ENCODE measurements around the gene EML5. TPM values are rescaled to one million over a fixed set of nuclear protein-coding genes. Genes with fewer than 3 reads are reported as not detected.

The EML5 gene
- polyA plus RNA-seq, 2 donors, result 0.31 to 0.41 TPM

DNA sequence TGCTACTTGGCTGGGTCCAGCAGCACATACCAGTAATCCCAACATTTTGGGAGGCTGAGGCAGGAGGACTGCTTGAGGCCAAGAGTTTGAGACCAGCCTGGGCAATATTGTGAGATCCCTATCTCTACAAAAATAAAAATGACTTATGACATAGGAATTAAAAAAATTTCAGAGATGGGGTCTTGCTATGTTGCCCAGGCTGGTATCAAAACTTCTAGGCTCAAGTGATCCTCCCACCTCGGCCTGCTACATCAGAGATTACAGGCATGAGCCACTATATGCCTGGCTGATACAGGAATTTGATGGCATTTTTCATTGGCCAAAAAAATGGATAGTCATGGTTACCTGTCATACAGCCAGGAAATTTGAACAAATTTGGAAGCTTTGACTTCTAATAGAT is 175.3 kb downstream of the EML5 start:
- H3K27me3 ChIP-seq (ENCODE audit: control insufficient read depth in 1 of 2, insufficient read depth in 2 of 2, low read length in 2 of 2), result no peaks in the 10 kb centered on the region
- no peak overlapping the region for H3K27ac ChIP-seq (ENCODE audit: low read depth in 2 of 2, low read length in 1 of 2)
- H3K4me3 ChIP-seq (ENCODE audit: low read depth in 1 of 2, low read length in 2 of 2), result no peak overlapping the region
- H3K9me3 ChIP-seq (ENCODE audit: control insufficient read depth in 2 of 2, insufficient read depth in 1 of 2, low read depth in 1 of 2, low read length in 1 of 2), result no peaks in the 10 kb centered on the region
- H3K4me1 ChIP-seq (ENCODE audit: control insufficient read depth in 2 of 2, insufficient read depth in 2 of 2, low read length in 1 of 2), result no peaks in the 10 kb centered on the region
- peaks cover 0 to 3% of the 10 kb centered on the region in 2 donors for H3K36me3 ChIP-seq (ENCODE audit: control insufficient read depth in 2 of 2, insufficient read depth in 2 of 2, low read length in 1 of 2)
- 76 to 78% methylated on average over 1 of the region's 1 CpG for WGBS, 2 donors

DNA sequence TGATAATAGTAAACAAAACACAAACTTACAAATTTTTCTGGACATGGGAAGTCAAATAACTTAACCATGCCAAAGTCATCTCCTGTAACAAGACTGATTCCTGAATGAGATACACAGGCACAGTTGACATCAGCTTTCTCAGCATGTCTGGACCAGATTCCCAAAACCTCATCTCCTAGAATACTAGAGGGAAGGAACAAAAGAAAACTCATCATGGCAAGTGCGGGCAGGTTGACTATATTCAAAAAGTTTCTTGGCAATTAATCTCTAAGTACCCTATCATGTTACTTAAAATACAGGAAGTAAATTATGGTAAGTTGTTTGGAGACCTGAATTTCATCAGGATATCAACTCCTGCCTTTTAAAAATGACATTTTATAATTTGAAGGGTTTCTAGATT is 176.1 kb downstream of the EML5 start:
- H3K27me3 ChIP-seq (ENCODE audit: control insufficient read depth in 1 of 2, insufficient read depth in 2 of 2, low read length in 2 of 2), result no peaks in the 10 kb centered on the region
- 55 to 83% methylated on average over 1 of the region's 1 CpG for WGBS, 2 donors
- no peak overlapping the region for H3K4me3 ChIP-seq (ENCODE audit: low read depth in 1 of 2, low read length in 2 of 2)
- no peaks in the 10 kb centered on the region for H3K9me3 ChIP-seq (ENCODE audit: control insufficient read depth in 2 of 2, insufficient read depth in 1 of 2, low read depth in 1 of 2, low read length in 1 of 2)
- no peak overlapping the region for H3K27ac ChIP-seq (ENCODE audit: low read depth in 2 of 2, low read length in 1 of 2)
- no peaks in the 10 kb centered on the region for H3K4me1 ChIP-seq (ENCODE audit: control insufficient read depth in 2 of 2, insufficient read depth in 2 of 2, low read length in 1 of 2)
- H3K36me3 ChIP-seq (ENCODE audit: control insufficient read depth in 2 of 2, insufficient read depth in 2 of 2, low read length in 1 of 2), result peaks cover 0 to 3% of the 10 kb centered on the region in 2 donors

DNA sequence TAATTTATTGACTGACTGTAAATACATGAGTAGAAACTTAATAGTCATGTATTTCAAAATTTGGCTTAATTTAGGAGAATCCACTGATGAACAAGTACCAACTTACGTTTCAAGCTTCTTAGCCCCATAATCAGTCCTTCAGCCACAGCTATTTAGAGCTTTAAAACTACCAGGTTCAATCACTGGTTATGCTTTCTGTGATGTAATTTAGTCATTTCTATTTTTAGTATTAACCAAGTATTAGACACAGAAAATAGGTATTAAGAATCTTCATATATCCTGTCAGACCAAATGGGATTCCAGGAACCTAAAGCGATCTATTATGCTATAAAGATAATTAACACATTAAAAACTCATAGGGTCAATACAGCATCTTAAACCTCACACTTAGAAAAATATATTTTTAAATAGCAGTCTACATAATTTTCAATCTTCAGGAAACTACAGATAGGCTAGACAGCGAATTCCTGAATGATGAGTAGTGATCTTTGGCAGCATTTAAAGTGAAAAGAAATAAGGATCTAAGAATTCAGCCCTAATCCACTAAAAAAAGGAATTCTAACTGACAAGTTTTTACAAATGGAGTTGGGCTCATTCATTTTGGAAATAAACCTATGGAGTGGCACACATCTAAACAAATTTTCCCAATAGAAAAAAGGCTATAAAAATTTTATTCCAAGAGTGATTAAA is 178.4 kb downstream of the EML5 start:
- Histone ChIP-seq H3K4me1 (ENCODE audit: control insufficient read depth in 2 of 2, insufficient read depth in 2 of 2, low read length in 1 of 2) (no peaks in the 10 kb centered on the region), H3K9me3 (ENCODE audit: control insufficient read depth in 2 of 2, insufficient read depth in 1 of 2, low read depth in 1 of 2, low read length in 1 of 2) (no peaks in the 10 kb centered on the region), H3K4me3 (ENCODE audit: low read depth in 1 of 2, low read length in 2 of 2) (no peak overlapping the region), H3K27ac (ENCODE audit: low read depth in 2 of 2, low read length in 1 of 2) (no peak overlapping the region), H3K36me3 (ENCODE audit: control insufficient read depth in 2 of 2, insufficient read depth in 2 of 2, low read length in 1 of 2) (peaks cover 3% of the 10 kb centered on the region in 2 donors), H3K27me3 (ENCODE audit: control insufficient read depth in 1 of 2, insufficient read depth in 2 of 2, low read length in 2 of 2) (no peaks in the 10 kb centered on the region)
- 54 to 56% methylated on average over 3 of the region's 3 CpGs for WGBS, 2 donors

DNA sequence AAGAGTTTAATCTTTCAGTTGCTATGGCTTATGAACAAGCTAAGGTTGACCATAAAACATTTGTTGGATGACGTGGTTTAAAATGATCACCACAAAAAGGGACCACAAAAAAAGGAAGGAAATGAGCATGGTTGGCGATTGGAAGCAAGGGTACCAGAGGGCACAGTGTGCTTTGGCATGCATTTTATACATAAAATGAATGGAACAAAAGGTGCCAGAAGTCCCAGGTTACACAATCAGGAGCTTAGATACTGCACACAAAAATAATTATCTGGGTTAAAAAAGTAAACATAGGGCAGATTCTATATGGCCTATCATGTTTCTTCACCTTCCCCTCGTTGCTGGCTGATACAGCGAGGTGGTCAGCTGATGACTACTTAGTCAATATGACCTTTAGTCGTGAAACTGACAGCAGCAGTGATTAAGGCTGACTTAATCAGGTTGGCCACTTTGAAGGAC is 179.2 kb downstream of the EML5 start:
- no peak overlapping the region for H3K4me3 ChIP-seq (ENCODE audit: low read depth in 1 of 2, low read length in 2 of 2)
- H3K9me3 ChIP-seq (ENCODE audit: control insufficient read depth in 2 of 2, insufficient read depth in 1 of 2, low read depth in 1 of 2, low read length in 1 of 2), result no peaks in the 10 kb centered on the region
- H3K27ac ChIP-seq (ENCODE audit: low read depth in 2 of 2, low read length in 1 of 2), result no peak overlapping the region
- no peaks in the 10 kb centered on the region for H3K27me3 ChIP-seq (ENCODE audit: control insufficient read depth in 1 of 2, insufficient read depth in 2 of 2, low read length in 2 of 2)
- 40 to 45% methylated on average over 5 of the region's 5 CpGs for WGBS, 2 donors
- H3K4me1 ChIP-seq (ENCODE audit: control insufficient read depth in 2 of 2, insufficient read depth in 2 of 2, low read length in 1 of 2), result no peaks in the 10 kb centered on the region
- peaks cover 3% of the 10 kb centered on the region in 2 donors for H3K36me3 ChIP-seq (ENCODE audit: control insufficient read depth in 2 of 2, insufficient read depth in 2 of 2, low read length in 1 of 2)

GRCh38 chr14:88612981-88613380 is 179.8 kb downstream of the EML5 start:
- H3K4me1 ChIP-seq (ENCODE audit: control insufficient read depth in 2 of 2, insufficient read depth in 2 of 2, low read length in 1 of 2), result no peaks in the 10 kb centered on the region
- no peak overlapping the region for H3K4me3 ChIP-seq (ENCODE audit: low read depth in 1 of 2, low read length in 2 of 2)
- H3K27ac ChIP-seq (ENCODE audit: low read depth in 2 of 2, low read length in 1 of 2), result no peak overlapping the region
- no peaks in the 10 kb centered on the region for H3K27me3 ChIP-seq (ENCODE audit: control insufficient read depth in 1 of 2, insufficient read depth in 2 of 2, low read length in 2 of 2)
- no peaks in the 10 kb centered on the region for H3K9me3 ChIP-seq (ENCODE audit: control insufficient read depth in 2 of 2, insufficient read depth in 1 of 2, low read depth in 1 of 2, low read length in 1 of 2)
- 88% methylated on average over 4 of the region's 4 CpGs for WGBS, 2 donors
- H3K36me3 ChIP-seq (ENCODE audit: control insufficient read depth in 2 of 2, insufficient read depth in 2 of 2, low read length in 1 of 2), result peaks cover 3 to 5% of the 10 kb centered on the region in 2 donors

DNA sequence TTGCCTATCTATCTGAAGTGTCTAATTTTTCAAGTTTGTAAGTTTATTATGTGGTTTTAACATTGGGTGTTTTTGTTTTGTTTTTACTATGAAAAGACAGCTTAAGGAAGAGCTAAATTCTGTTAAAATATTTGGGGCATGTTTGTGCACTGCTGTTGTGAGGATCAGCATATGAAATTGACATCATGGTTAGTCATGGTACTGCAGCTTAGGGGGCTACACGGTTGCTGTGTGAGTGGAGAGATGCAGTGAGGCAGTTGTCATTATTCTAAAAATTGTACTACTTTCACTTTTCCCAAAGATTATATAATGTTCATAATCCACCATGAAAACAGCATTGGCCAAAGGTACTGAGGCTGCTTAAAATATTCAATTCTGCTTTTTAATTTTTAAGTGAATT is 180.9 kb downstream of the EML5 start:
- WGBS, 2 donors, result 19 to 40% methylated on average over 1 of the region's 1 CpG
- Histone ChIP-seq H3K27me3 (ENCODE audit: control insufficient read depth in 1 of 2, insufficient read depth in 2 of 2, low read length in 2 of 2) (no peaks in the 10 kb centered on the region), H3K4me1 (ENCODE audit: control insufficient read depth in 2 of 2, insufficient read depth in 2 of 2, low read length in 1 of 2) (no peaks in the 10 kb centered on the region), H3K9me3 (ENCODE audit: control insufficient read depth in 2 of 2, insufficient read depth in 1 of 2, low read depth in 1 of 2, low read length in 1 of 2) (no peaks in the 10 kb centered on the region), H3K36me3 (ENCODE audit: control insufficient read depth in 2 of 2, insufficient read depth in 2 of 2, low read length in 1 of 2) (peaks cover 3 to 15% of the 10 kb centered on the region in 2 donors), H3K4me3 (ENCODE audit: low read depth in 1 of 2, low read length in 2 of 2) (no peak overlapping the region), H3K27ac (ENCODE audit: low read depth in 2 of 2, low read length in 1 of 2) (no peak overlapping the region)

GRCh38 chr14:88607829-88608228 is 184.9 kb downstream of the EML5 start:
- no peaks in the 10 kb centered on the region for H3K27me3 ChIP-seq (ENCODE audit: control insufficient read depth in 1 of 2, insufficient read depth in 2 of 2, low read length in 2 of 2)
- H3K9me3 ChIP-seq (ENCODE audit: control insufficient read depth in 2 of 2, insufficient read depth in 1 of 2, low read depth in 1 of 2, low read length in 1 of 2), result no peaks in the 10 kb centered on the region
- H3K36me3 ChIP-seq (ENCODE audit: control insufficient read depth in 2 of 2, insufficient read depth in 2 of 2, low read length in 1 of 2), result peaks cover 6 to 15% of the 10 kb centered on the region in 2 donors
- H3K4me1 ChIP-seq (ENCODE audit: control insufficient read depth in 2 of 2, insufficient read depth in 2 of 2, low read length in 1 of 2), result no peaks in the 10 kb centered on the region
- no peak overlapping the region for H3K4me3 ChIP-seq (ENCODE audit: low read depth in 1 of 2, low read length in 2 of 2)
- no peak overlapping the region for H3K27ac ChIP-seq (ENCODE audit: low read depth in 2 of 2, low read length in 1 of 2)

GRCh38 chr14:88605594-88605993 is 187.2 kb downstream of the EML5 start:
- Histone ChIP-seq H3K27ac (ENCODE audit: low read depth in 2 of 2, low read length in 1 of 2) (no peak overlapping the region), H3K27me3 (ENCODE audit: control insufficient read depth in 1 of 2, insufficient read depth in 2 of 2, low read length in 2 of 2) (no peaks in the 10 kb centered on the region), H3K4me1 (ENCODE audit: control insufficient read depth in 2 of 2, insufficient read depth in 2 of 2, low read length in 1 of 2) (no peaks in the 10 kb centered on the region), H3K36me3 (ENCODE audit: control insufficient read depth in 2 of 2, insufficient read depth in 2 of 2, low read length in 1 of 2) (peaks cover 12 to 18% of the 10 kb centered on the region in 2 donors), H3K4me3 (ENCODE audit: low read depth in 1 of 2, low read length in 2 of 2) (no peak overlapping the region), H3K9me3 (ENCODE audit: control insufficient read depth in 2 of 2, insufficient read depth in 1 of 2, low read depth in 1 of 2, low read length in 1 of 2) (no peaks in the 10 kb centered on the region)
- WGBS, 2 donors, result 75 to 77% methylated on average over 2 of the region's 2 CpGs

DNA sequence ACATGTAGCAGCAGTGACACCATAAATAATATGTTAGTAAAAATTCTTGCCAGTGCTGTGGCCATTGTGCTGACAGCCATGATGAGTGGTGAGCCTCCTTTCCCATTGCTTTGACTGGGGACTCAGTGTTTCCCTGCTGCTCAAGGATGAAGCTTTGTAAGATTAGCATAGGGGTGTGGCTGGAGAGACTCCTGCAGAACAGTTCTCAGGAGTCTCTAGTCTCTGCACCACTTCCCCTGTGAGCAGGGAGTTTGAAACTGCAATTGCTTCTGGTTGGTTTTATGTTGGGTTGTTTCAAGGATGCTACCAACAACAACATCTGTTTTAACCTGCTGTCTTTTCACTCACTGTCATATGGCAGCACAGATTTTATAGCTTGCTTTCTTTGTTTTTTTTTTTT is 188.5 kb downstream of the EML5 start:
- peaks cover 0 to 2% of the 10 kb centered on the region in 2 donors for H3K4me1 ChIP-seq (ENCODE audit: control insufficient read depth in 2 of 2, insufficient read depth in 2 of 2, low read length in 1 of 2)
- H3K36me3 ChIP-seq (ENCODE audit: control insufficient read depth in 2 of 2, insufficient read depth in 2 of 2, low read length in 1 of 2), result peaks cover 15 to 18% of the 10 kb centered on the region in 2 donors
- no peak overlapping the region for H3K27ac ChIP-seq (ENCODE audit: low read depth in 2 of 2, low read length in 1 of 2)
- H3K4me3 ChIP-seq (ENCODE audit: low read depth in 1 of 2, low read length in 2 of 2), result no peak overlapping the region
- no peaks in the 10 kb centered on the region for H3K9me3 ChIP-seq (ENCODE audit: control insufficient read depth in 2 of 2, insufficient read depth in 1 of 2, low read depth in 1 of 2, low read length in 1 of 2)
- H3K27me3 ChIP-seq (ENCODE audit: control insufficient read depth in 1 of 2, insufficient read depth in 2 of 2, low read length in 2 of 2), result no peaks in the 10 kb centered on the region

DNA sequence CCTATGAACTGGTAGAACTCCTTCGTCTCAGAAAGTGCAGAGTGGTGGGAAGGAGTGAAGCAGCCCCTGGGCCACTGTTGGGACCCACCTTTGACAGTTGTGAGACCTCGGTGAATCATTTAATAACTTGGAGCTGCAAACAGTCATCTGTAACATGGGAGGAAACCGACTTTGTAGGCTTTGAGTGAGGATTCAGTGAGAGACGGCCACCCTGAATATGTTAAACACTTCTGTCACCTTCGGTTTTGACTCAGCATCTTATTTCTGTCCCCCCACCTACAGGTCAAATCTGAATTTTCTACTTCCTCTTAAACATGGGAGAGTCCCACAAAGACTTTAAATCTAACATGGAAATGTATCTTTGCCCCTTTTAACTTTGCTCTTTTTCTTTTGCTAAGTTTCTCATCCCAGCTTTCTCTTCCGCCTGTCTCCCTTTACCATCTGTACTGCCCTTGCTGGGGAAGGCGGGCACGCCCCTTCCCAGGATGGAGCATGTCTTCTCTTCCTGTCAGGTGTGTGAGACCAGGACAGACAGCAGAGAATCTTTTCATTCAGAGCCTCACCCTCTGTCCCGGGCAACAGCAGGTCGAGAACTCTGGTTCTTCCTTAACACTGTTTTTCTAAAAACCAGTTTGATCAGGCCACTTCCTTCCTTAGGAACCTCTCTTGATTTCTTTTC is 192.9 kb downstream of the EML5 start:
- no peaks in the 10 kb centered on the region for H3K27me3 ChIP-seq (ENCODE audit: control insufficient read depth in 1 of 2, insufficient read depth in 2 of 2, low read length in 2 of 2)
- 73 to 76% methylated on average over 10 of the region's 10 CpGs for WGBS, 2 donors
- H3K4me3 ChIP-seq (ENCODE audit: low read depth in 1 of 2, low read length in 2 of 2), result no peak overlapping the region
- no peaks in the 10 kb centered on the region for H3K9me3 ChIP-seq (ENCODE audit: control insufficient read depth in 2 of 2, insufficient read depth in 1 of 2, low read depth in 1 of 2, low read length in 1 of 2)
- H3K36me3 ChIP-seq (ENCODE audit: control insufficient read depth in 2 of 2, insufficient read depth in 2 of 2, low read length in 1 of 2), result peaks cover 15 to 23% of the 10 kb centered on the region in 2 donors
- no peak overlapping the region for H3K27ac ChIP-seq (ENCODE audit: low read depth in 2 of 2, low read length in 1 of 2)
- peaks cover 0 to 2% of the 10 kb centered on the region in 2 donors for H3K4me1 ChIP-seq (ENCODE audit: control insufficient read depth in 2 of 2, insufficient read depth in 2 of 2, low read length in 1 of 2)
